Measurements from ENCODE around the gene ESRP2.

The ESRP2 gene

GRCh38 chr16:68263559-68264127, 27.7 kb upstream of the ESRP2 start:
- no peak for DNase-seq (ENCODE audit: low spot score)

GRCh38 chr16:68259007-68259825, 23.3 kb upstream of the ESRP2 start:
- peak; percentile 69 for DNase-seq (ENCODE audit: low spot score)

GRCh38 chr16:68257906-68258800, 22.2 kb upstream of the ESRP2 start:
- DNase-seq (ENCODE audit: low spot score), result no peak

GRCh38 chr16:68257251-68257905, 21.5 kb upstream of the ESRP2 start:
- no peak for DNase-seq (ENCODE audit: low spot score)

GRCh38 chr16:68255712-68256111, 19.8 kb upstream of the ESRP2 start:
- DNase-seq (ENCODE audit: low spot score), result no peak

- no peak for DNase-seq (ENCODE audit: low spot score)
Observed at GRCh38 chr16:68253721-68254120, 17.8 kb upstream of the ESRP2 start.

GRCh38 chr16:68252383-68252782, 16.5 kb upstream of the ESRP2 start:
- no peak for DNase-seq (ENCODE audit: low spot score)

GRCh38 chr16:68251832-68252231, 15.9 kb upstream of the ESRP2 start:
- peak; percentile 92 for DNase-seq (ENCODE audit: low spot score)

- DNase-seq (ENCODE audit: low spot score), result no peak
Observed at GRCh38 chr16:68250951-68251350, 15.0 kb upstream of the ESRP2 start.

GRCh38 chr16:68249371-68249770, 13.4 kb upstream of the ESRP2 start:
- DNase-seq (ENCODE audit: low spot score), result no peak

GRCh38 chr16:68247932-68248331, 12.0 kb upstream of the ESRP2 start:
- DNase-seq (ENCODE audit: low spot score), result no peak

- peak; percentile 78 for DNase-seq (ENCODE audit: low spot score)
Observed at GRCh38 chr16:68247400-68247799, 11.5 kb upstream of the ESRP2 start.

GRCh38 chr16:68246666-68247065, 10.7 kb upstream of the ESRP2 start:
- no peak for DNase-seq (ENCODE audit: low spot score)

- DNase-seq (ENCODE audit: low spot score), result no peak
Observed at GRCh38 chr16:68246121-68246520, 10.2 kb upstream of the ESRP2 start.

- DNase-seq (ENCODE audit: low spot score), result peak; percentile 92
Observed at GRCh38 chr16:68244903-68245853, 9.3 kb upstream of the ESRP2 start, which contains the start of gene PLA2G15. Gene PLA2G15 (plus strand): TSS chr16:68245373. CDS start chr16:68245427, 54 bp downstream.

GRCh38 chr16:68244481-68244902, 8.6 kb upstream of the ESRP2 start:
- no peak for DNase-seq (ENCODE audit: low spot score)

GRCh38 chr16:68242926-68243858, 7.3 kb upstream of the ESRP2 start:
- DNase-seq (ENCODE audit: low spot score), result no peak

- no peak for DNase-seq (ENCODE audit: low spot score)
Observed at GRCh38 chr16:68242085-68242484, 6.2 kb upstream of the ESRP2 start.

- DNase-seq (ENCODE audit: low spot score), result no peak
Observed at GRCh38 chr16:68238029-68238345, 2.1 kb upstream of the ESRP2 start.

Measured in cerebellar cortex (tissue), 1 donor.